ENCODE data around the gene DCST1.

DNA sequence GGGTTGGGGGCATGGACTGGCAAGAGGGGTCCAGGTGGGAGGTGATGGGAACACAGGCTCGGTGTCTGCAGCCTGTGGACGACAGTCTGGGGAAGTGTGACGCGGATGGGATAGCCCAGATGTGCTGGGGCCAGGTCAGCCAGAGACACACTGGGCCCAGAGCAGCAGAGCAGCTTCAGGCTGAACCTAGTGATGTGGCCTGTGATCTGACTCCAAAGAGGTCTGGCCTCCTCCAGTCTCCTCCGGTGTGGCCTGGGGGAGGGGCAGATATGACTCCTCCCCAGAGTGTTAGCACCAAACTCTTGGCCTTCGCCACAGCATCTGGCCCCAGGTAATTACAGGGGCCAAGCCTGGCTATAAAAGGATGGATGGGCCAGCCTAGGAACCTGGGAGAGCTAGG is 58.5 kb downstream of the DCST1 start:
- TF ChIP-seq, protein P1, sequence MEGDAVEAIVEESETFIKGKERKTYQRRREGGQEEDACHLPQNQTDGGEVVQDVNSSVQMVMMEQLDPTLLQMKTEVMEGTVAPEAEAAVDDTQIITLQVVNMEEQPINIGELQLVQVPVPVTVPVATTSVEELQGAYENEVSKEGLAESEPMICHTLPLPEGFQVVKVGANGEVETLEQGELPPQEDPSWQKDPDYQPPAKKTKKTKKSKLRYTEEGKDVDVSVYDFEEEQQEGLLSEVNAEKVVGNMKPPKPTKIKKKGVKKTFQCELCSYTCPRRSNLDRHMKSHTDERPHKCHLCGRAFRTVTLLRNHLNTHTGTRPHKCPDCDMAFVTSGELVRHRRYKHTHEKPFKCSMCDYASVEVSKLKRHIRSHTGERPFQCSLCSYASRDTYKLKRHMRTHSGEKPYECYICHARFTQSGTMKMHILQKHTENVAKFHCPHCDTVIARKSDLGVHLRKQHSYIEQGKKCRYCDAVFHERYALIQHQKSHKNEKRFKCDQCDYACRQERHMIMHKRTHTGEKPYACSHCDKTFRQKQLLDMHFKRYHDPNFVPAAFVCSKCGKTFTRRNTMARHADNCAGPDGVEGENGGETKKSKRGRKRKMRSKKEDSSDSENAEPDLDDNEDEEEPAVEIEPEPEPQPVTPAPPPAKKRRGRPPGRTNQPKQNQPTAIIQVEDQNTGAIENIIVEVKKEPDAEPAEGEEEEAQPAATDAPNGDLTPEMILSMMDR (IDR thresholded peaks at IDR 0.05): no peak
- TF ChIP-seq POLR2A (IDR thresholded peaks at IDR 0.05): no peak
